H1 (cell line): ENCODE data around the gene GTF2IRD1. TPM values are rescaled to one million over a fixed set of nuclear protein-coding genes. Genes with fewer than 3 reads are reported as not detected.

ENCODE experiments used
- CTCF ChIA-PET: fragments of 300-600 bp; sonication (Branson Sonifier 250); formaldehyde crosslinking; loops from one replicate; lab custom pipeline; 2021; ENCODE audit not compliant: partially characterized antibody; lab: Charles Lee
- POLR2A ChIA-PET: fragments of 300-600 bp; sonication (Branson Sonifier 250); formaldehyde crosslinking; loops from one replicate; lab custom pipeline; 2021; ENCODE audit warnings: inconsistent platforms; ENCODE audit not compliant: partially characterized antibody; lab: Charles Lee
- DNase-seq, 2 experiments: peaks; one replicate each; pipeline versions ENCODE4 v3.0.0 to v3.0.0-alpha.2; 2010 to 2022; ENCODE audit warnings: low spot score in 2 of 2, low read depth in 1 of 2, mixed read lengths in 1 of 2
- FAIRE-seq: peaks from 2 replicates; lab custom pipeline; 2011; peaks lifted over from hg19 to GRCh38; lab: Jason Lieb, UNC
- H2AFZ ChIP-seq: 2 replicates; pipeline ENCODE4 v1.8.1; 2012; ENCODE audit warnings: low read length, inconsistent platforms
- H2AK5ac ChIP-seq: 2 replicates; pipeline ENCODE4 v1.6.1; 2013; ENCODE audit warnings: low read depth, low read length
- H2BK120ac ChIP-seq: replicated peaks from 2 replicates; pipeline ENCODE3; 2013; ENCODE audit warnings: low read depth, low read length, inconsistent platforms
- H2BK12ac ChIP-seq: 2 replicates; pipeline ENCODE4 v1.6.1; 2013; ENCODE audit warnings: low read depth, low read length
- H2BK15ac ChIP-seq: 2 replicates; pipeline ENCODE4 v1.6.1; 2013; ENCODE audit warnings: low read length
- H2BK20ac ChIP-seq: 2 replicates; pipeline ENCODE4 v1.6.1; 2013; ENCODE audit warnings: low read length
- H2BK5ac ChIP-seq: 2 replicates; pipeline ENCODE4 v1.6.1; 2013; ENCODE audit warnings: low read depth, low read length
- H3K14ac ChIP-seq: 2 replicates; pipeline ENCODE4 v1.6.1; 2013; ENCODE audit warnings: inconsistent platforms; ENCODE audit not compliant: insufficient read length
- H3K18ac ChIP-seq: 2 replicates; pipeline ENCODE4 v1.6.1; 2013; ENCODE audit warnings: low read length; ENCODE audit errors: extremely low read depth
- H3K23ac ChIP-seq: 2 replicates; pipeline ENCODE4 v1.6.1; 2013; ENCODE audit warnings: inconsistent platforms; ENCODE audit not compliant: insufficient read length
- H3K23me2 ChIP-seq: 2 replicates; pipeline ENCODE4 v1.6.1; 2013; ENCODE audit warnings: low read depth, low read length
- H3K27ac ChIP-seq: 2 replicates; pipeline ENCODE4 v1.6.1; 2011; ENCODE audit warnings: low read depth, low read length, inconsistent platforms
- H3K27me3 ChIP-seq, 4 experiments: replicated peaks in 1 of 4; 1 replicate in 1 of 4; 2 replicates in 3 of 4; pipeline versions ENCODE4 v1.6.1 to v1.8.1; 2011 to 2013; ENCODE audit warnings: low read length in 3 of 4, mild to moderate bottlenecking in 3 of 4, inconsistent platforms in 2 of 4, mixed read lengths in 2 of 4, moderate library complexity in 1 of 4; ENCODE audit not compliant: control insufficient read depth in 3 of 4, insufficient read depth in 3 of 4; ENCODE audit errors: extremely low read depth in 1 of 4
- H3K36me3 ChIP-seq, 4 experiments: 2 replicates each; pipeline versions ENCODE4 v1.6.1 to v1.8.1; 2011 to 2013; ENCODE audit warnings: mild to moderate bottlenecking in 4 of 4, low read length in 3 of 4, moderate library complexity in 2 of 4, control low read depth in 1 of 4, inconsistent platforms in 1 of 4; ENCODE audit not compliant: insufficient read depth in 4 of 4, control insufficient read depth in 2 of 4
- H3K4ac ChIP-seq: replicated peaks from 2 replicates; pipeline ENCODE3; 2013; ENCODE audit warnings: low read length, low read depth, mixed read lengths, inconsistent platforms; ENCODE audit not compliant: insufficient read length
- H3K4me1 ChIP-seq, 4 experiments: replicated peaks in 1 of 4; 1 replicate in 1 of 4; 2 replicates in 3 of 4; pipeline versions ENCODE4 v1.6.1 to v1.8.1; 2011 to 2013; ENCODE audit warnings: low read length in 3 of 4, inconsistent platforms in 2 of 4, mixed read lengths in 1 of 4; ENCODE audit not compliant: insufficient read depth in 4 of 4, control insufficient read depth in 3 of 4
- H3K4me2 ChIP-seq, 2 experiments: 2 replicates each; pipeline versions ENCODE4 v1.6.1 to v1.8.1; 2011 to 2013; ENCODE audit warnings: low read depth in 2 of 2, low read length in 2 of 2, control low read depth in 1 of 2, inconsistent platforms in 1 of 2, mild to moderate bottlenecking in 1 of 2; ENCODE audit not compliant: insufficient read depth in 1 of 2
- H3K4me3 ChIP-seq, 4 experiments: fragments of 200-600, 300-600 bp in 1 of 4; sonication (generic), shearing (Covaris generic), sonication (Bioruptor Twin) in 1 of 4; 2 replicates each; pipeline versions ENCODE4 v1.5.1 to v1.8.1; 2011 to 2016; ENCODE audit warnings: low read length in 4 of 4, low read depth in 3 of 4, control low read depth in 2 of 4, inconsistent platforms in 2 of 4, mild to moderate bottlenecking in 2 of 4, mixed read lengths in 1 of 4, moderate library complexity in 1 of 4; ENCODE audit not compliant: insufficient read depth in 2 of 4; ENCODE audit errors: extremely low read depth in 1 of 4
- H3K56ac ChIP-seq: replicated peaks from 2 replicates; pipeline ENCODE3; 2013; ENCODE audit warnings: low read depth, mild to moderate bottlenecking, mixed read lengths, low read length, inconsistent platforms; ENCODE audit not compliant: insufficient read length
- H3K79me1 ChIP-seq: 2 replicates; pipeline ENCODE4 v1.6.1; 2013; ENCODE audit warnings: low read depth, low read length, control low read depth
- H3K79me2 ChIP-seq, 2 experiments: 2 replicates each; pipeline versions ENCODE4 v1.6.1 to v1.8.1; 2012 to 2013; ENCODE audit warnings: low read length in 2 of 2, mild to moderate bottlenecking in 2 of 2, inconsistent platforms in 1 of 2; ENCODE audit not compliant: insufficient read depth in 2 of 2, control insufficient read depth in 1 of 2
- H3K9ac ChIP-seq, 4 experiments: replicated peaks in 1 of 4; 1 replicate in 1 of 4; 2 replicates in 3 of 4; pipeline versions ENCODE4 v1.6.1 to v1.8.1; 2011 to 2013; ENCODE audit warnings: low read depth in 3 of 4, low read length in 3 of 4, control low read depth in 2 of 4, mild to moderate bottlenecking in 2 of 4, moderate library complexity in 2 of 4, inconsistent platforms in 1 of 4; ENCODE audit errors: extremely low read depth in 1 of 4
- H3K9me3 ChIP-seq, 2 experiments: 2 replicates each; pipeline versions ENCODE4 v1.6.1 to v1.8.1; 2012 to 2013; ENCODE audit warnings: mild to moderate bottlenecking in 2 of 2, moderate library complexity in 2 of 2, control low read depth in 1 of 2, inconsistent platforms in 1 of 2, low read depth in 1 of 2, low read length in 1 of 2, mixed read lengths in 1 of 2; ENCODE audit not compliant: insufficient read depth in 2 of 2
- H4K20me1 ChIP-seq, 2 experiments: replicated peaks in 1 of 2; 2 replicates each; pipeline versions ENCODE3 to v1.8.1; 2011 to 2013; ENCODE audit warnings: inconsistent platforms in 2 of 2, low read length in 2 of 2, mild to moderate bottlenecking in 1 of 2; ENCODE audit not compliant: insufficient read depth in 2 of 2, control insufficient read depth in 1 of 2
- H4K5ac ChIP-seq: 2 replicates; pipeline ENCODE4 v1.6.1; 2013; ENCODE audit warnings: low read length, low read depth, mixed read lengths, inconsistent platforms; ENCODE audit not compliant: insufficient read length
- H4K8ac ChIP-seq: 2 replicates; pipeline ENCODE4 v1.8.0; 2013; ENCODE audit warnings: mild to moderate bottlenecking, moderate library complexity, low read length, inconsistent platforms; ENCODE audit not compliant: insufficient read depth; ENCODE audit errors: extremely low read depth
- H4K91ac ChIP-seq: replicated peaks from 2 replicates; pipeline ENCODE3; 2013; ENCODE audit warnings: low read length, mixed read lengths, inconsistent platforms; ENCODE audit not compliant: insufficient read length
- ASH2L ChIP-seq: fragments of 200-600, 300-600 bp; sonication (generic); IDR thresholded peaks from one replicate; pipeline ENCODE4 v1.7.1; 2017; ENCODE audit warnings: low read length
- SIN3A ChIP-seq, 2 experiments: IDR thresholded peaks in 1 of 2; conservative IDR thresholded peaks in 1 of 2; 2 replicates each; pipeline ENCODE4 v1.6.1; 2011 to 2012; ENCODE audit warnings: low read length in 2 of 2, improper control_type of control experiment in 1 of 2, low read depth in 1 of 2, mild to moderate bottlenecking in 1 of 2
- TAF1 ChIP-seq: IDR thresholded peaks from 2 replicates; pipeline ENCODE4 v1.6.1; 2011; ENCODE audit warnings: mild to moderate bottlenecking, low read depth, low read length
- WGBS, 2 experiments: shearing (Covaris generic) in 1 of 2; methylation state at CpG; one replicate each; pipeline versions ENCODE4 v1.1.6 to v1.1.7; 2013 to 2015; ENCODE audit warnings: low lambda C conversion rate in 2 of 2, mixed read lengths in 2 of 2, inconsistent platforms in 1 of 2, low coverage in 1 of 2, missing lambda C conversion rate in 1 of 2; ENCODE audit not compliant: insufficient replicate concordance in 2 of 2, insufficient coverage in 1 of 2, insufficient read length in 1 of 2; ENCODE audit errors: extremely low coverage in 1 of 2, missing lambda C conversion rate in 1 of 2; 5-methylcytosine and 5-hydroxymethylcytosine counted together
- polyA plus RNA-seq, 7 experiments: library from polyadenylated mRNA; depleted of rRNA in 3 of 7; stranded (reverse) in 5 of 7; unstranded in 2 of 7; fragments of >200 nt in 5 of 7; fragments of 200-250 nt in 2 of 7; gene quantifications; 1 replicate in 5 of 7; 2 replicates in 1 of 7; 4 replicates in 1 of 7; pipeline versions ENCODE4 v1.2.1 to v1.2.3, GENCODE V29; 2011 to 2013; ENCODE audit warnings: missing spikeins in 2 of 7, mixed read lengths in 2 of 7
- total RNA-seq: library from RNA; stranded (reverse); fragmentation: NEBNext Ultra II Directional; extraction: Animal tissue kit (Norgen Biotek cat#: 25700); gene quantifications from 2 replicates; pipeline ENCODE4 v1.2.1, GENCODE V29; 2021

The GTF2IRD1 gene
- total and polyA plus RNA-seq, 2 of the 8 experiments (the other 6 are each of a cell fraction or from before 2014, with no cell fraction given), result 27.4 to 45.4 TPM

DNA sequence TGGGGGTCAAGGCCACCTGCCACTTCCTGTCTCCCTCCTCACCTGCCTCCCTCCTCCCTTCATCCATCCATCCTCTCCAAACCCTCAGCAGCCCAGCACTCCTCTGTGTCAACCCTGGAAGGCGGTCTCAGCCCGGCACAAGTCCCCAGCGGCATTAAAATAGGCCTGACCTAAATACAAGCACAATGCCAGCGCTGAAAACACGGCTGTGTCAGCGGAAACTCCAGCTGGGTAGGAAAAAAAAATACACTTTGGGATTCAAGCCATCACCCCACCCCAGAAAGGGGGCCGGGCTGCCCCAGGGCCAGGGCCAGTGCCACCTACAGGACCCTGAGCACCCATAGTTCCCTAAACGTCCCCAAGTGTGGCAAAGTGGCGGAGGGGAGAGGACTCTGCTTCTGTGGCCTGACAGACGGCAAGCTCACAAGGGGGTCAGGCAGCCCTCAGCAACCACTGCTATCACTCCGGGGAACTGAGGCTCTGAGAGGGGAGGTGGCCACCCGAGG, 22.7 kb upstream of the GTF2IRD1 start:
- Histone ChIP-seq H4K5ac (no peak overlapping the region), H3K9me3 (no peaks in the 10 kb centered on the region; a peak in 1 of 4 replicates), H3K14ac (no peak overlapping the region), H3K23ac (no peak overlapping the region), H3K27ac (peak overlapping the region; percentile 70; the same call in 1 of the 2 replicates), H3K4ac (no peak overlapping the region), H4K8ac (no peak overlapping the region; the same call in 1 of the 2 replicates), H3K23me2 (no peaks in the 10 kb centered on the region), H2AK5ac (0 out of 2 replicates have a peak overlapping the region, but pooled peaks have one; percentile 24), H3K79me2 (no peaks in the 10 kb centered on the region), H2BK5ac (peak overlapping the region; percentile 78), H3K36me3 (no peaks in the 10 kb centered on the region), H3K56ac (no peak overlapping the region), H4K20me1 (no peaks in the 10 kb centered on the region), H3K4me1 (peaks cover 5 to 19% (median 14%) of the 10 kb centered on the region in 4 experiments), H3K9ac (no peak overlapping the region; a peak in 1 of 7 replicates), H4K91ac (no peak overlapping the region), H3K79me1 (no peaks in the 10 kb centered on the region), H2AFZ (peak overlapping the region; percentile 82), H3K18ac (peak overlapping the region; percentile 64; the same call in 1 of the 2 replicates), H2BK20ac (peak overlapping the region; percentile 75; the same call in 1 of the 2 replicates), H2BK120ac (no peak overlapping the region), H2BK15ac (no peak overlapping the region), H3K27me3 (no peaks in the 10 kb centered on the region), H3K4me2 (peak overlapping the region in 1 of 2 experiments; percentile 48; a peak in 2 of 4 replicates), H3K4me3 (no peak overlapping the region), H2BK12ac (peak overlapping the region; percentile 72; the same call in 1 of the 2 replicates)
- CTCF ChIA-PET, result interaction anchor here (0.6 to 7.6 kb wide), 14 partner anchors 9 to 479 kb away, joined by 3 to 55 read pairs (median 4); no protein-coding TSS in a partner anchor
- no peak for FAIRE-seq
- DNase-seq, result peak in 1 of 2 experiments; percentile 67
- peak; percentile 30 for TF ChIP-seq ASH2L
- 0 out of 4 replicates have a peak, but pooled peaks of 1 of the 2 experiments have one; percentile 32 for TF ChIP-seq SIN3A (conservative IDR thresholded peaks at IDR 0.05 in 1 of 2, IDR thresholded peaks at IDR 0.05 in 1 of 2; ENCODE audit: low read depth in 1 of 2, low read length in 2 of 2)
- no peak for TF ChIP-seq TAF1
- WGBS, 2 experiments, result 35% methylated on average over 12 of the region's 12 CpGs; no CpG with 5 or more reads in 1 of the 2 experiments
- POLR2A ChIA-PET, result interaction anchor here (1.3 to 1.6 kb wide), 3 partner anchors 9 to 135 kb away, joined by 4 to 5 read pairs (median 4); no protein-coding TSS in a partner anchor
